Body of pancreas (tissue), 4 donors: Measurements from ENCODE around the gene REEP5. TPM values are rescaled to one million over a fixed set of nuclear protein-coding genes. Genes with fewer than 3 reads are reported as not detected.
"Not testable (repeated sequence)": the region's sequence is repeated elsewhere in the genome, so short reads cannot be mapped to it uniquely, and the experiment has no call there.

Experiments
- ATAC-seq: fragments of 150-250 bp; one replicate; pipeline ENCODE4 v1.9.1; 2016
- DNase-seq, 4 donors: peaks; one replicate each; pipeline ENCODE4 v3.0.0-alpha.2; 2019
- H3K27ac ChIP-seq, 4 donors: fragments of 200-600 bp; sonication (generic); 1 replicate in 3 of 4; 2 replicates in 1 of 4; pipeline versions ENCODE4 v1.5.1 to v1.6.1; 2016 to 2019; ENCODE audit warnings: mild to moderate bottlenecking in 1 of 4, mixed read lengths in 1 of 4, moderate library complexity in 1 of 4
- H3K27me3 ChIP-seq, 2 donors: fragments of 200-600 bp; sonication (generic); one replicate each; pipeline ENCODE4 v1.6.0; 2016; ENCODE audit warnings: mild to moderate bottlenecking in 1 of 2
- H3K36me3 ChIP-seq, 2 donors: fragments of 200-600 bp; sonication (generic); replicated peaks in 1 of 2; 2 replicates each; pipeline ENCODE4 v1.5.1; 2016; ENCODE audit warnings: low read depth in 2 of 2; ENCODE audit not compliant: insufficient read depth in 1 of 2
- H3K4me1 ChIP-seq: fragments of 200-600 bp; sonication (generic); one replicate; pipeline ENCODE4 v1.6.0; 2016
- H3K4me3 ChIP-seq, 2 donors: fragments of 200-600 bp; sonication (generic); 1 replicate in 1 of 2; 2 replicates in 1 of 2; pipeline ENCODE4 v1.5.1; 2016 to 2019
- H3K9me3 ChIP-seq, 3 donors: fragments of 200-600 bp; sonication (generic); 1 replicate in 2 of 3; 2 replicates in 1 of 3; pipeline ENCODE4 v1.5.1; 2016
- POLR2A ChIP-seq, 3 donors: fragments of 450-650 bp; IDR thresholded peaks; one replicate each; pipeline ENCODE4 v1.6.1; 2016; ENCODE audit warnings: antibody characterized with exemption in 3 of 3, mild to moderate bottlenecking in 2 of 3
- WGBS, 2 donors: methylation state at CpG; one replicate each; pipeline ENCODE4 v1.1.5; 2017; 5-methylcytosine and 5-hydroxymethylcytosine counted together
- intact Hi-C: fragments of 100-400 bp; cut with DNase I; formaldehyde crosslinking; loops from one replicate; pipeline ENCODE4 v1.15.1; 2023
- total RNA-seq, 2 donors: library from RNA; depleted of rRNA; stranded (reverse); fragments of >200 nt; gene quantifications; one replicate each; pipeline ENCODE4 v1.1.0, GENCODE V29; 2016
- TF ChIP-seq, protein P1 (sequence below), 7 experiments: fragments of 450-650 bp in 4 of 7; fragments of 200-600 bp in 3 of 7; sonication (generic) in 3 of 7; IDR thresholded peaks; one replicate each; pipeline ENCODE4 v1.5.1; 2016 to 2019; ENCODE audit warnings: antibody characterized with exemption in 7 of 7

The REEP5 gene
- total RNA-seq, 2 donors from 2014 or later = 52.1 to 53.4 TPM

DNA sequence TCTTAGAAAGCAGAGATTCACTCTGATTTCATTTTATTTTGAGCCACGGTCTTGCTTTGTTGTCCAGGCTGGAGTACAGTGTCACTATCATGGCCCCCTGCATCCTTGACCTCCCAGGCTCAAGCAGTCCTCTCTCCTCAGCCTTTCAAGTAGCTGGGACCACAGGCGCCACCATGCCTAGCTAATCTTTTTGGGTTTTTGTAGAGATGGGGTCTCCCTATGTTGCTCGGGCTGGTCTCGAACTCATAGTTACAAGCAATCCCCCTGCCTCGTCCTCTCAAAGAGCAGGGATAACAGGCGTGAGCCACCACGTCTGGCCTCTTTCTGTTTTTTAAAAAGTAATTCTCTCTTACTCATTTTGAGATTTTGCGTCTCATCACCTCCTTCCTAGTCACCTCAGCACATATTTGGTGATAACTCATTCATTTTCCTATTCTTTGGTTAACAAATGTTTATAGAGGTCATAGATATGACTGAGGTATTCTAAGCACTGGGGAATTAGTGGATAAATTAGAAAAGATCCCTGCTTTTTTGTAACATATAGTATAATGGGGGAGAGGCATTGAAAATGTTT lies 43.8 kb upstream of the REEP5 start:
- no peaks in the 10 kb centered on the region for H3K36me3 ChIP-seq
- WGBS, 2 donors = 79 to 90% methylated on average over 8 of the region's 8 CpGs
- intact Hi-C loops = no loop called here
- H3K27ac ChIP-seq = no peak overlapping the region
- no peaks in the 10 kb centered on the region for H3K9me3 ChIP-seq
- TF ChIP-seq POLR2A (IDR thresholded peaks at IDR 0.05) = no peak
- TF ChIP-seq, protein P1, sequence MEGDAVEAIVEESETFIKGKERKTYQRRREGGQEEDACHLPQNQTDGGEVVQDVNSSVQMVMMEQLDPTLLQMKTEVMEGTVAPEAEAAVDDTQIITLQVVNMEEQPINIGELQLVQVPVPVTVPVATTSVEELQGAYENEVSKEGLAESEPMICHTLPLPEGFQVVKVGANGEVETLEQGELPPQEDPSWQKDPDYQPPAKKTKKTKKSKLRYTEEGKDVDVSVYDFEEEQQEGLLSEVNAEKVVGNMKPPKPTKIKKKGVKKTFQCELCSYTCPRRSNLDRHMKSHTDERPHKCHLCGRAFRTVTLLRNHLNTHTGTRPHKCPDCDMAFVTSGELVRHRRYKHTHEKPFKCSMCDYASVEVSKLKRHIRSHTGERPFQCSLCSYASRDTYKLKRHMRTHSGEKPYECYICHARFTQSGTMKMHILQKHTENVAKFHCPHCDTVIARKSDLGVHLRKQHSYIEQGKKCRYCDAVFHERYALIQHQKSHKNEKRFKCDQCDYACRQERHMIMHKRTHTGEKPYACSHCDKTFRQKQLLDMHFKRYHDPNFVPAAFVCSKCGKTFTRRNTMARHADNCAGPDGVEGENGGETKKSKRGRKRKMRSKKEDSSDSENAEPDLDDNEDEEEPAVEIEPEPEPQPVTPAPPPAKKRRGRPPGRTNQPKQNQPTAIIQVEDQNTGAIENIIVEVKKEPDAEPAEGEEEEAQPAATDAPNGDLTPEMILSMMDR (IDR thresholded peaks at IDR 0.05) = no peak
- ATAC-seq (no peak), DNase-seq (no peak)
- no peaks in the 10 kb centered on the region for H3K27me3 ChIP-seq
- H3K4me3 ChIP-seq = no peak overlapping the region
- H3K4me1 ChIP-seq = no peaks in the 10 kb centered on the region

DNA sequence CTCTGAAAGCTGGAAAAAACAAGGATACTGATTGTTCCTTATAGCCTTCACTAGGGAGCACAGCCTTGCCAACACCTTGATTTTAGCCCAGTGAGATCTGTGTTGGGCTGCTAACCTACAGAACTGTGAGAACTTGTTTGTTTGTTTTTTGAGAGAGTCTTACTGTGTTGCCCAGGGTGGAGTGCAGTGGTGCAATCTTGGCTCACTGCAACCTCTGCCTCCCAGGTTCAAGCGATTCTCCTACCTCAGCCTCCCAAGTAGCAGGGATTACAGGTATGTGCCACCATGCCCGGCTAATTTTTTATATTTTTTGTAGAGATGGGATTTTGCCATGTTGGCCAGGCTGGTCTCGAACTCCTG lies 41.3 kb upstream of the REEP5 start:
- H3K4me3 ChIP-seq, ATAC-seq, H3K9me3 ChIP-seq, DNase-seq, H3K4me1 ChIP-seq, H3K36me3 ChIP-seq, H3K27ac ChIP-seq, H3K27me3 ChIP-seq, intact Hi-C loops: not testable (repeated sequence)
- WGBS, 2 donors = 81 to 82% methylated on average over 3 of the region's 3 CpGs

DNA sequence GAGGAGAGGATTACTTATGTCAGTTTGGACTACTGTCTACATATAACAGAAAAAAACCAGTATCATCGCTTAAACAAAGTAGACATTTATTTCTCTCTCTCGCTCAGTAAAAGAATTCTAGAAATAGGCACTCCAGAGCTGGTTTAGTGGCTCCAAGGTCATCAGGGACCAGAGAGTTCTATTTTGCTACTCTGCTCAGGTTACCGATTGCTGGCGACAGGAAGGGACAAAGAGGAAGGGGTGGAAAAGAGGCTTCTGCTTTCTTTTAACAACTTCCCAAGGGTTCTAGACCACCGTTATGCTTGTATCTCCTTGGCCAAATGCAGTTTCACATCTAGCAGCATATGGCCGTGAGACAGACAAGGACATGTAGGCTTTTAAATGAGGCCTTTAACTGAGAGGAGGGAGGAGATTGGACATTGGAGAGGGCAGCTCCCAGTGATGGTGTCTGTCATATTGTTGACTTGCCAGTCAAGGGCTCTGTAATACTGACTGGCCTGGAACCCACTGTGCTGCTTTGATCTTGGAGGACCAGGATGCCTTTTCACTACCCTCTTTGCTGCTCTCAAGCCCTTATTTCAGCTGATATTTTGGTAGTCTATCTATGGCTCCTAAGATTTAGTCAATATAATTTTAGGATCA lies 39.0 kb upstream of the REEP5 start:
- TF ChIP-seq, protein P1 (IDR thresholded peaks at IDR 0.05) = no peak
- TF ChIP-seq POLR2A (IDR thresholded peaks at IDR 0.05) = no peak
- intact Hi-C loops = no loop called here
- no peak for DNase-seq
- Histone ChIP-seq H3K36me3 (no peaks in the 10 kb centered on the region), H3K4me3 (no peak overlapping the region), H3K27me3 (no peaks in the 10 kb centered on the region), H3K9me3 (no peaks in the 10 kb centered on the region), H3K4me1 (peaks cover 18% of the 10 kb centered on the region), H3K27ac (no peak overlapping the region)
- WGBS, 2 donors = 84 to 87% methylated on average over 6 of the region's 6 CpGs
- ATAC-seq = no peak

DNA sequence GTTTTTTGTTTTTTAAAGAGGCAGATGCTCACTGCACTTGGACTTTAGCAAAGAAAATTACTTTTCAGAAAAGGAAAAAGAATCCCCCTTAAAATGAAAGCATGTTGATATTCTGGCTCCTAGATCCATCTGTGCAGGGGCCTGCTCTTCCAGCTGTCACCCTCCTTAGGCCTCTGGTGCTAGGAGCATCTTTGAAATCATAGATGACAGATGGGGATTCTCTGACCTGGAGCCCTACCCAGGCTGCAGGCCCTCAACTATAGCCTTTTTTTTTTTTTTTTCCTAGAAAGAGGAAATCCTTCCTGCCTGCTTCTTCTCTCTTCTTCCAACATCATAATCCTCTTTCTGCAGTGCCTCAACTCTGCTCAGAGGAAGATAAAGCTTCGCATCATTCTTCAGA lies 38.3 kb upstream of the REEP5 start:
- Histone ChIP-seq H3K4me3 (no peak overlapping the region), H3K4me1 (peaks cover 18% of the 10 kb centered on the region), H3K9me3 (no peaks in the 10 kb centered on the region), H3K27me3 (no peaks in the 10 kb centered on the region), H3K27ac (no peak overlapping the region), H3K36me3 (no peaks in the 10 kb centered on the region)
- ATAC-seq (no peak), DNase-seq (no peak)
- intact Hi-C loops = no loop called here
- TF ChIP-seq, protein P1 (IDR thresholded peaks at IDR 0.05) = no peak
- no peak for TF ChIP-seq POLR2A (IDR thresholded peaks at IDR 0.05)
- 91 to 93% methylated on average over 1 of the region's 1 CpG for WGBS, 2 donors

DNA sequence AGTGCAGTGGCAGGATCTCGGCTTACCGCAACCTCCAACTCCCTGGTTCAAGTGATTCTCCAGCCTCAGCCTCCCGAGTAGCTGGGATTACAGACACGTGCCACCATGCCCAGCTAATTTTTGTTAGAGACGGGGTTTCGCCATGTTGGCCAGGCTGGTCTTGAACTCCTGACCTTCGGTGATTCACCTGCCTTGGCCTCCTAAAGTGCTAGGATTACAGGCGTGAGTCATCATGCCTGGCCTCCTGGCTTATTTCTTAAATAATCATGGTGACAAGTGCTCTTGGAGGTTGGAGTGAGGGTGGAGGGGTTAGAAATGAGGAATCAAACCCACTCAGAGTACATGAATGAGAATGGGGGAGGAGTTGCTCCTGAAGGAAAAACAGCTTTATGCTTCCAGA lies 37.8 kb upstream of the REEP5 start:
- DNase-seq, H3K9me3 ChIP-seq, H3K27me3 ChIP-seq, H3K36me3 ChIP-seq, ATAC-seq, intact Hi-C loops, H3K4me3 ChIP-seq, H3K27ac ChIP-seq: not testable (repeated sequence)
- H3K4me1 ChIP-seq = peaks cover 18% of the 10 kb centered on the region
- WGBS, 2 donors = 90 to 92% methylated on average over 8 of the region's 8 CpGs
